Endothelial cell of umbilical vein (primary cell): Measurements from ENCODE around the gene CACNG5. TPM values are rescaled to one million over a fixed set of nuclear protein-coding genes. Genes with fewer than 3 reads are reported as not detected.

Experiments used
- BruUV-seq: library from RNA; stranded (reverse); fragments of 400-500 nt; replicated peaks from 2 replicates; lab custom pipeline; 2021; lab: Mats Ljungman, UMichigan
- CTCF ChIA-PET: fragments of 300-600, 350-600 bp; sonication (Branson Sonifier 250); formaldehyde crosslinking; loops from one replicate; lab custom pipeline; 2021; ENCODE audit warnings: antibody characterized with exemption, inconsistent platforms; lab: Charles Lee
- POLR2A ChIA-PET: fragments of 300-600, 350-600 bp; sonication (Branson Sonifier 250); formaldehyde crosslinking; loops from one replicate; lab custom pipeline; 2021; ENCODE audit warnings: antibody characterized with exemption, inconsistent platforms; lab: Charles Lee
- DNase-seq: peaks from one replicate; pipeline ENCODE4 v3.0.0-alpha.2; 2011; ENCODE audit warnings: low read depth, low spot score
- FAIRE-seq: peaks from 2 replicates; lab custom pipeline; 2011; peaks lifted over from hg19 to GRCh38; lab: Jason Lieb, UNC
- H2AFZ ChIP-seq: 2 replicates; pipeline ENCODE4 v1.6.0; 2012; ENCODE audit warnings: low read depth, low read length, control low read depth, inconsistent platforms
- H3K27ac ChIP-seq: 2 replicates; pipeline ENCODE4 v1.5.1; 2011; ENCODE audit warnings: low read depth, mild to moderate bottlenecking, control low read depth, low read length, moderate library complexity; ENCODE audit not compliant: insufficient read depth
- H3K27me3 ChIP-seq, 2 experiments: 2 replicates each; pipeline versions ENCODE4 v1.6.0 to v1.6.1; 2011; ENCODE audit warnings: low read length in 2 of 2, mixed read lengths in 1 of 2; ENCODE audit not compliant: control insufficient read depth in 2 of 2, insufficient read depth in 2 of 2
- H3K36me3 ChIP-seq, 2 experiments: 2 replicates in 1 of 2; 3 replicates in 1 of 2; pipeline ENCODE4 v1.5.1; 2011; ENCODE audit warnings: low read length in 2 of 2, mild to moderate bottlenecking in 1 of 2, moderate library complexity in 1 of 2; ENCODE audit not compliant: control insufficient read depth in 2 of 2, insufficient read depth in 2 of 2; ENCODE audit errors: extremely low read depth in 1 of 2
- H3K4me1 ChIP-seq: 3 replicates; pipeline ENCODE4 v1.5.1; 2011; ENCODE audit warnings: mild to moderate bottlenecking, low read length; ENCODE audit not compliant: control insufficient read depth, insufficient read depth; ENCODE audit errors: extremely low read depth
- H3K4me2 ChIP-seq: 2 replicates; pipeline ENCODE4 v1.6.1; 2011; ENCODE audit warnings: low read length, control low read depth, mixed read lengths; ENCODE audit not compliant: insufficient read depth
- H3K4me3 ChIP-seq, 3 experiments: fragments of 200-600 bp in 1 of 3; sonication (generic), shearing (Covaris generic) in 1 of 3; replicated peaks in 1 of 3; 2 replicates each; pipeline ENCODE4 v1.5.1; 2011 to 2016; ENCODE audit warnings: control low read depth in 3 of 3, low read length in 3 of 3, mild to moderate bottlenecking in 2 of 3, inconsistent platforms in 1 of 3, low read depth in 1 of 3, moderate library complexity in 1 of 3; ENCODE audit not compliant: insufficient read depth in 1 of 3
- H3K79me2 ChIP-seq: 2 replicates; pipeline ENCODE4 v1.6.0; 2012; ENCODE audit warnings: low read length, inconsistent platforms; ENCODE audit not compliant: control insufficient read depth, insufficient read depth
- H3K9ac ChIP-seq: replicated peaks from 2 replicates; pipeline ENCODE3; 2011; ENCODE audit warnings: low read length, control low read depth; ENCODE audit not compliant: insufficient read depth; ENCODE audit errors: extremely low read depth
- H3K9me1 ChIP-seq: replicated peaks from 3 replicates; pipeline ENCODE4 v1.6.0; 2011; ENCODE audit warnings: mild to moderate bottlenecking, low read length; ENCODE audit not compliant: control insufficient read depth, insufficient read depth; ENCODE audit errors: extremely low read depth
- H3K9me3 ChIP-seq: replicated peaks from 2 replicates; pipeline ENCODE4 v1.5.1; 2012; ENCODE audit warnings: low read length, inconsistent platforms; ENCODE audit not compliant: control insufficient read depth, insufficient read depth
- H4K20me1 ChIP-seq: replicated peaks from 2 replicates; pipeline ENCODE3; 2011; ENCODE audit warnings: mild to moderate bottlenecking, low read length; ENCODE audit not compliant: control insufficient read depth, insufficient read depth; ENCODE audit errors: extremely low read depth
- EZH2 ChIP-seq: IDR thresholded peaks from 2 replicates; pipeline ENCODE4 v1.6.1; 2012; ENCODE audit warnings: borderline replicate concordance, low read depth, mild to moderate bottlenecking, moderate library complexity, low read length, inconsistent platforms; ENCODE audit not compliant: severe bottlenecking
- FOS ChIP-seq: IDR thresholded peaks from 2 replicates; pipeline ENCODE4 v1.6.1; 2011; ENCODE audit warnings: mild to moderate bottlenecking, low read length, moderate library complexity, borderline replicate concordance; ENCODE audit not compliant: insufficient read depth
- GATA2 ChIP-seq: IDR thresholded peaks from 2 replicates; pipeline ENCODE4 v1.7.0; 2011; ENCODE audit warnings: low read depth, mild to moderate bottlenecking, moderate library complexity, mixed read lengths, low read length; ENCODE audit not compliant: insufficient read length, insufficient read depth
- JUN ChIP-seq: IDR thresholded peaks from 2 replicates; pipeline ENCODE4 v1.6.1; 2011; ENCODE audit warnings: borderline replicate concordance, low read depth; ENCODE audit not compliant: insufficient read length, insufficient read depth
- MYC ChIP-seq: IDR thresholded peaks from one replicate; pipeline ENCODE4 v1.6.1; 2011; ENCODE audit warnings: mild to moderate bottlenecking, low read depth, low read length
- POLR2A ChIP-seq: IDR thresholded peaks from 2 replicates; pipeline ENCODE4 v1.6.1; 2012; ENCODE audit warnings: low read depth, mild to moderate bottlenecking, control low read depth, low read length
- POLR2AphosphoS5 ChIP-seq: IDR thresholded peaks from 2 replicates; pipeline ENCODE4 v1.6.1; 2012; ENCODE audit warnings: low read depth, mild to moderate bottlenecking, control low read depth, low read length, moderate library complexity; ENCODE audit not compliant: insufficient read depth
- dilution Hi-C: fragments of 300-500 bp; cut with MboI; formaldehyde crosslinking; loops from one replicate; pipeline ENCODE4 v1.15.0; 2019; ENCODE audit warnings: low sequenced_read_pairs; ENCODE audit not compliant: extremely low pct_ligation_motif_present
- intact Hi-C: fragments of 100-400 bp; cut with micrococcal nuclease; formaldehyde crosslinking; loops from one replicate; pipeline ENCODE4 v1.10.0; 2022
- polyA plus RNA-seq, 4 experiments: library from polyadenylated mRNA; depleted of rRNA in 3 of 4; stranded (reverse) in 3 of 4; unstranded in 1 of 4; fragments of >200 nt; gene quantifications; 2 replicates each; pipeline versions ENCODE4 v1.2.1 to v1.2.3, GENCODE V29; 2011 to 2012; ENCODE audit warnings: missing spikeins in 1 of 4
- total RNA-seq: library from RNA; stranded (reverse); gene quantifications from 2 replicates; pipeline ENCODE4 v1.2.3, GENCODE V29; 2021
- TF ChIP-seq, protein P1 (sequence below): IDR thresholded peaks from 2 replicates; pipeline ENCODE4 v1.6.1; 2011; ENCODE audit not compliant: insufficient read depth, insufficient read length
- TF ChIP-seq, protein P2 (sequence below), 2 donors: IDR thresholded peaks; 1 replicate in 1 of 2; 2 replicates in 1 of 2; pipeline ENCODE4 v1.5.1; 2011; ENCODE audit warnings: low read length in 2 of 2, mild to moderate bottlenecking in 2 of 2, moderate library complexity in 2 of 2, control low read depth in 1 of 2, inconsistent platforms in 1 of 2, low read depth in 1 of 2; ENCODE audit not compliant: insufficient read depth in 1 of 2; ENCODE audit errors: extremely low read depth in 1 of 2

Gene CACNG5
- total and polyA plus RNA-seq, 2 donors (not counting 3 experiments of a cell fraction or from before 2014, with no cell fraction given) = not detected

GRCh38 chr17:66915792-66916191, 80.9 kb downstream of the CACNG5 start:
- H3K4me1 ChIP-seq = no peaks in the 10 kb centered on the region
- peaks cover 0 to 2% of the 10 kb centered on the region in 2 experiments for H3K27me3 ChIP-seq
- intact Hi-C loops = no loop called here
- no peak overlapping the region for H3K9ac ChIP-seq
- H4K20me1 ChIP-seq = no peaks in the 10 kb centered on the region
- H3K79me2 ChIP-seq = no peaks in the 10 kb centered on the region
- no peak overlapping the region for H3K4me2 ChIP-seq
- H2AFZ ChIP-seq = no peak overlapping the region
- ChIA-PET POLR2A (no interaction called here), CTCF (no interaction called here)
- no TSS peak for BruUV-seq
- no peak overlapping the region for H3K27ac ChIP-seq
- TF ChIP-seq MYC = no peak
- no peak for TF ChIP-seq FOS
- TF ChIP-seq, protein P1, sequence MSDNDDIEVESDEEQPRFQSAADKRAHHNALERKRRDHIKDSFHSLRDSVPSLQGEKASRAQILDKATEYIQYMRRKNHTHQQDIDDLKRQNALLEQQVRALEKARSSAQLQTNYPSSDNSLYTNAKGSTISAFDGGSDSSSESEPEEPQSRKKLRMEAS = no peak
- TF ChIP-seq JUN = no peak
- no peak for TF ChIP-seq EZH2
- TF ChIP-seq, protein P2, sequence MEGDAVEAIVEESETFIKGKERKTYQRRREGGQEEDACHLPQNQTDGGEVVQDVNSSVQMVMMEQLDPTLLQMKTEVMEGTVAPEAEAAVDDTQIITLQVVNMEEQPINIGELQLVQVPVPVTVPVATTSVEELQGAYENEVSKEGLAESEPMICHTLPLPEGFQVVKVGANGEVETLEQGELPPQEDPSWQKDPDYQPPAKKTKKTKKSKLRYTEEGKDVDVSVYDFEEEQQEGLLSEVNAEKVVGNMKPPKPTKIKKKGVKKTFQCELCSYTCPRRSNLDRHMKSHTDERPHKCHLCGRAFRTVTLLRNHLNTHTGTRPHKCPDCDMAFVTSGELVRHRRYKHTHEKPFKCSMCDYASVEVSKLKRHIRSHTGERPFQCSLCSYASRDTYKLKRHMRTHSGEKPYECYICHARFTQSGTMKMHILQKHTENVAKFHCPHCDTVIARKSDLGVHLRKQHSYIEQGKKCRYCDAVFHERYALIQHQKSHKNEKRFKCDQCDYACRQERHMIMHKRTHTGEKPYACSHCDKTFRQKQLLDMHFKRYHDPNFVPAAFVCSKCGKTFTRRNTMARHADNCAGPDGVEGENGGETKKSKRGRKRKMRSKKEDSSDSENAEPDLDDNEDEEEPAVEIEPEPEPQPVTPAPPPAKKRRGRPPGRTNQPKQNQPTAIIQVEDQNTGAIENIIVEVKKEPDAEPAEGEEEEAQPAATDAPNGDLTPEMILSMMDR (IDR thresholded peaks at IDR 0.05; ENCODE audit: extremely low read depth in 1 of 2, insufficient read depth in 1 of 2, low read depth in 1 of 2, low read length in 2 of 2) = no peak
- TF ChIP-seq POLR2AphosphoS5 = no peak
- no peak for TF ChIP-seq GATA2
- no peak for TF ChIP-seq POLR2A
- no peaks in the 10 kb centered on the region for H3K9me1 ChIP-seq
- no peak overlapping the region for H3K4me3 ChIP-seq
- DNase-seq (no peak), FAIRE-seq (no peak)
- dilution Hi-C loops = no loop called here
- no peaks in the 10 kb centered on the region for H3K9me3 ChIP-seq
- no peaks in the 10 kb centered on the region for H3K36me3 ChIP-seq
